T-cell (primary cell): ENCODE measurements around the gene ARHGAP4. TPM values are rescaled to one million over a fixed set of nuclear protein-coding genes. Genes with fewer than 3 reads are reported as not detected.
A peak's percentile ranks its signal among the peaks of the same experiment; 100 is the strongest.

Source experiments
- ATAC-seq, 4 experiments: fragments of 200-7000 bp in 3 of 4; fragments of 150-1000 bp in 1 of 4; cut with Tn5 transposase; replicated peaks in 1 of 4; 1 replicate in 3 of 4; 2 replicates in 1 of 4; pipeline ENCODE4 v1.10.0; 2021; ENCODE audit warnings: moderate library complexity in 3 of 4, mild to moderate bottlenecking in 2 of 4, moderate number of reproducible peaks in 1 of 4
- CTCF ChIA-PET, 2 donors: fragments of 300-600 bp; sonication (Branson Sonifier 250); formaldehyde crosslinking; loops; one replicate each; lab custom pipeline; 2022; ENCODE audit warnings: antibody characterized with exemption in 2 of 2; lab: Charles Lee
- POLR2A ChIA-PET, 2 donors: fragments of 300-600 bp; sonication (Branson Sonifier 250); formaldehyde crosslinking; loops; one replicate each; lab custom pipeline; 2022; ENCODE audit warnings: antibody characterized with exemption in 2 of 2; lab: Charles Lee
- DNase-seq, 35 experiments: peaks; one replicate each; pipeline versions ENCODE4 v3.0.0 to v3.0.0-alpha.2; 2013 to 2023
- H3K27ac ChIP-seq: one replicate; pipeline ENCODE4 v1.5.1; 2013; ENCODE audit warnings: low read length
- H3K27me3 ChIP-seq, 2 experiments: replicated peaks in 1 of 2; 1 replicate in 1 of 2; 2 replicates in 1 of 2; pipeline versions ENCODE4 v1.6.1 to v1.7.0; 2013; ENCODE audit warnings: low read length in 1 of 2, mixed read lengths in 1 of 2; ENCODE audit not compliant: control insufficient read depth in 2 of 2, insufficient read depth in 2 of 2; ENCODE audit errors: extremely low read depth in 1 of 2
- H3K36me3 ChIP-seq, 2 donors: 1 replicate in 1 of 2; 2 replicates in 1 of 2; pipeline versions ENCODE4 v1.6.1 to v1.7.0; 2013; ENCODE audit warnings: low read length in 1 of 2; ENCODE audit not compliant: control insufficient read depth in 2 of 2, insufficient read depth in 1 of 2; ENCODE audit errors: extremely low read depth in 1 of 2
- H3K4me1 ChIP-seq, 2 experiments: 1 replicate in 1 of 2; 2 replicates in 1 of 2; pipeline versions ENCODE4 v1.6.1 to v1.7.0; 2013; ENCODE audit warnings: low read length in 2 of 2, mixed read lengths in 1 of 2; ENCODE audit not compliant: insufficient read depth in 2 of 2, control insufficient read depth in 1 of 2; ENCODE audit errors: extremely low read depth in 1 of 2
- H3K4me3 ChIP-seq, 2 donors: 1 replicate in 1 of 2; 2 replicates in 1 of 2; pipeline versions ENCODE4 v1.5.1 to v1.7.0; 2013; ENCODE audit warnings: mild to moderate bottlenecking in 2 of 2, low read length in 1 of 2, moderate library complexity in 1 of 2; ENCODE audit not compliant: control insufficient read depth in 1 of 2; ENCODE audit errors: extremely low read depth in 1 of 2
- H3K9me3 ChIP-seq: 2 replicates; pipeline ENCODE4 v1.7.0; 2013
- H3K27ac Mint-ChIP-seq, 2 donors: one replicate each; pipeline ENCODE4 v1.8.0; 2020 to 2021; ENCODE audit warnings: mild to moderate bottlenecking in 2 of 2, mixed read lengths in 2 of 2
- H3K27me3 Mint-ChIP-seq, 2 donors: one replicate each; pipeline ENCODE4 v1.8.0; 2021 to 2022; ENCODE audit warnings: mixed read lengths in 2 of 2
- H3K36me3 Mint-ChIP-seq: one replicate; pipeline ENCODE4 v1.8.0; 2021; ENCODE audit warnings: mixed read lengths
- H3K4me1 Mint-ChIP-seq, 3 donors: one replicate each; pipeline ENCODE4 v1.8.0; 2020 to 2022; ENCODE audit warnings: mixed read lengths in 3 of 3, mild to moderate bottlenecking in 1 of 3
- H3K4me3 Mint-ChIP-seq, 3 donors: one replicate each; pipeline ENCODE4 v1.8.0; 2020 to 2022; ENCODE audit warnings: mild to moderate bottlenecking in 3 of 3, mixed read lengths in 3 of 3, moderate library complexity in 3 of 3
- H3K9me3 Mint-ChIP-seq, 3 donors: one replicate each; pipeline ENCODE4 v1.8.0; 2020 to 2022; ENCODE audit warnings: mixed read lengths in 3 of 3
- WGBS: methylation state at CpG from one replicate; pipeline ENCODE4 v1.1.5; 2013; ENCODE audit warnings: missing lambda C conversion rate; ENCODE audit not compliant: insufficient coverage; 5-methylcytosine and 5-hydroxymethylcytosine counted together
- total RNA-seq, 35 experiments: library from RNA in 6 of 35; stranded (reverse) in 6 of 35; fragments of 120-200 nt in 1 of 35; gene quantifications; one replicate each; pipeline versions ENCODE4 v1.2.1 to v1.2.4 and lab custom pipeline; 2013 to 2026

ARHGAP4 gene
- total RNA-seq, 5 donors from 2014 or later (not counting 1 experiment from before 2014, with no cell fraction given), result 420 to 485 (median 468) TPM

DNA sequence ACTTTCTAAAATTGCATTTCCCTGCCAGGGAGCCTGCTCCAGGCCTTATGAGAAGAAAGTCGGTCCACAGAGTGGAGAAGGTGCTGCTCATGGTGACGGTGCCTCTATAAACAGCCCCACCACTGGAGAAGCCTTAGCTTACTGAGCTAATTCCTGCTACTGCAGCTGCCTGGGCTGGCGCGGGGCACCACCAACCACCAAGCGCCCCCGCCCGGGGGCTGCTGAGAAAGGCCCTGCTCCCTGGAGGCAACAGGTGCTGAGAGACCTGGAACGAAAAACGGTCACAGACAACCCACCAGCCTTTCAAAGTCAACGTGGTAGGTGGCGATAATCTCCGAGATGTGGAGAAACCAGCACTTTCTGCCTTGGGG lies 42.7 kb upstream of the ARHGAP4 start:
- ChIA-PET POLR2A (interaction anchor here (0.6 to 0.7 kb wide), 2 partner anchors 34 to 522 kb away, joined by 3 read pairs; partner anchors contain the start of genes NAA10 (in 1 of the 2) and SLC10A3 (in 1 of the 2)), CTCF (interaction anchor here (1.2 kb wide), 2 partner anchors 13 to 21 kb away, joined by 5 to 6 read pairs; no protein-coding TSS in a partner anchor)
- peak in 24 of 35 experiments; percentile 30 to 64 (median 48) for DNase-seq
- Histone ChIP-seq H3K36me3 (peaks cover 4 to 5% of the 10 kb centered on the region in 2 donors), H3K27me3 (no peaks in the 10 kb centered on the region), H3K4me3 (peak overlapping the region; percentile 55 to 99), H3K4me1 (peaks cover 6 to 62% of the 10 kb centered on the region in 2 experiments), H3K9me3 (no peaks in the 10 kb centered on the region), H3K27ac (peak overlapping the region; percentile 78)
- Mint-ChIP-seq H3K9me3 (no peaks in the 10 kb centered on the region), H3K27me3 (no peaks in the 10 kb centered on the region), H3K4me1 (peaks cover 46 to 55% (median 50%) of the 10 kb centered on the region in 3 donors), H3K27ac (peak overlapping the region; percentile 96), H3K36me3 (no peaks in the 10 kb centered on the region), H3K4me3 (peak overlapping the region; percentile 88 to 100 (median 100))
- WGBS, result 0% methylated on average over 3 of the region's 12 CpGs
- no peak for ATAC-seq

GRCh38 chrX:153968255-153968654 lies 42.2 kb upstream of the ARHGAP4 start:
- peak overlapping the region; percentile 96 for H3K27ac Mint-ChIP-seq
- H3K27me3 Mint-ChIP-seq, result no peaks in the 10 kb centered on the region
- no peaks in the 10 kb centered on the region for H3K9me3 Mint-ChIP-seq
- peak overlapping the region; percentile 55 to 99 for H3K4me3 ChIP-seq
- H3K36me3 Mint-ChIP-seq, result no peaks in the 10 kb centered on the region
- WGBS, result 0% methylated on average over 5 of the region's 9 CpGs
- peaks cover 6 to 57% of the 10 kb centered on the region in 2 experiments for H3K4me1 ChIP-seq
- no peaks in the 10 kb centered on the region for H3K27me3 ChIP-seq
- no peaks in the 10 kb centered on the region for H3K9me3 ChIP-seq
- ATAC-seq (no peak), DNase-seq (no peak)
- H3K4me3 Mint-ChIP-seq, result peak overlapping the region; percentile 88 to 100 (median 100)
- peaks cover 42 to 51% (median 45%) of the 10 kb centered on the region in 3 donors for H3K4me1 Mint-ChIP-seq
- ChIA-PET POLR2A (interaction anchor here (0.6 kb wide), 2 partner anchors 34 to 43 kb away, joined by 3 read pairs; partner anchors contain the start of gene NAA10 (in 1 of the 2)), CTCF (interaction anchor here (0.6 to 1.7 kb wide), 6 partner anchors 13 to 113 kb away, joined by 4 to 9 read pairs (median 5); no protein-coding TSS in a partner anchor)
- peaks cover 9% of the 10 kb centered on the region in 2 donors for H3K36me3 ChIP-seq
- peak overlapping the region; percentile 78 for H3K27ac ChIP-seq

GRCh38 chrX:153967536-153968224 lies 41.6 kb upstream of the ARHGAP4 start:
- Histone ChIP-seq H3K27me3 (no peaks in the 10 kb centered on the region), H3K36me3 (peaks cover 10 to 14% of the 10 kb centered on the region in 2 donors), H3K4me3 (peak overlapping the region; percentile 55 to 99), H3K9me3 (no peaks in the 10 kb centered on the region), H3K4me1 (peaks cover 6 to 55% of the 10 kb centered on the region in 2 experiments), H3K27ac (peak overlapping the region; percentile 78)
- H3K9me3 Mint-ChIP-seq, result no peaks in the 10 kb centered on the region
- peaks cover 39 to 47% (median 42%) of the 10 kb centered on the region in 3 donors for H3K4me1 Mint-ChIP-seq
- WGBS, result 4% methylated on average over 4 of the region's 16 CpGs
- ChIA-PET CTCF (interaction anchor here (0.6 to 1.7 kb wide), 6 partner anchors 20 to 114 kb away, joined by 3 to 9 read pairs (median 5); no protein-coding TSS in a partner anchor), POLR2A (interaction anchor here in 1 of 2 donors (0.6 kb wide), 1 partner anchor 43 kb away, joined by 3 read pairs; no protein-coding TSS in a partner anchor)
- ATAC-seq (no peak), DNase-seq (peak in 7 of 35 experiments; percentile 19 to 55 (median 38))
- H3K27me3 Mint-ChIP-seq, result no peaks in the 10 kb centered on the region
- no peaks in the 10 kb centered on the region for H3K36me3 Mint-ChIP-seq
- peak overlapping the region; percentile 88 to 100 (median 100) for H3K4me3 Mint-ChIP-seq
- peak overlapping the region; percentile 96 for H3K27ac Mint-ChIP-seq

- WGBS, result 40% methylated on average over 1 of the region's 14 CpGs
- Mint-ChIP-seq H3K27ac (peak overlapping the region; percentile 96), H3K27me3 (no peaks in the 10 kb centered on the region), H3K4me3 (peak overlapping the region; percentile 88 to 100 (median 100)), H3K4me1 (peaks cover 39 to 47% (median 42%) of the 10 kb centered on the region in 3 donors), H3K36me3 (no peaks in the 10 kb centered on the region), H3K9me3 (no peaks in the 10 kb centered on the region)
- ATAC-seq (no peak), DNase-seq (peak in 14 of 35 experiments; percentile 13 to 58 (median 28))
- CTCF ChIA-PET, result interaction anchor here (1.2 to 1.7 kb wide), 3 partner anchors 20 to 39 kb away, joined by 3 to 5 read pairs (median 4); no protein-coding TSS in a partner anchor
- peak overlapping the region; percentile 78 for H3K27ac ChIP-seq
- POLR2A ChIA-PET, result interaction anchor here in 1 of 2 donors (0.6 kb wide), 1 partner anchor 72 kb away, joined by 3 read pairs; no protein-coding TSS in a partner anchor
- H3K27me3 ChIP-seq, result no peaks in the 10 kb centered on the region
- peaks cover 6 to 55% of the 10 kb centered on the region in 2 experiments for H3K4me1 ChIP-seq
- H3K9me3 ChIP-seq, result no peaks in the 10 kb centered on the region
- H3K36me3 ChIP-seq, result peaks cover 10 to 21% of the 10 kb centered on the region in 2 donors
- peak overlapping the region; percentile 55 to 99 for H3K4me3 ChIP-seq
These were observed 40.9 kb upstream of the ARHGAP4 start for GRCh38 chrX:153966841-153967535.

DNA sequence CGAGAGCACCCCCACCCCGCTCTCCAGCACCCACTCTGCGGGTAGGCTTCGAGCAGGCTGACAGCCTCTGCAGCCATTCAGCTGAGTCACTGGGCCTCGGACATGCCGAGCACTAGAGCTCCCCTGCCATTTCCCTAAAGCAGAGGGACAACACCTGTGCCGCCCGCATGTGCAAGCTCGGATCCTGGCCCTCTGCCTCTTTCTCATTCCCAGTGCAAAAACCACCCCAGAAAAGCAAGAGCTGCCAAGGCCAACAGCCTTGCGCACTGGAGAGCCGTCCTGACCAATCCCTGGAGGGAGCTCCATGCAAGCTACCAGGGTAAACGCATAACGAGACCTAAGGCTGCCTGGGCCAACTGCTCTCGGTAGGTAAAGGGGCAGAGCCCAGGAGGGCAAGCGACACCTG lies 40.2 kb upstream of the ARHGAP4 start:
- H3K27ac ChIP-seq, result peak overlapping the region; percentile 78
- no peaks in the 10 kb centered on the region for H3K9me3 Mint-ChIP-seq
- H3K4me1 ChIP-seq, result peaks cover 6 to 55% of the 10 kb centered on the region in 2 experiments
- H3K27me3 Mint-ChIP-seq, result no peaks in the 10 kb centered on the region
- no peak overlapping the region for H3K4me3 ChIP-seq
- H3K36me3 Mint-ChIP-seq, result no peaks in the 10 kb centered on the region
- peak overlapping the region; percentile 96 for H3K27ac Mint-ChIP-seq
- peak overlapping the region in 2 of 3 donors; percentile 13 to 88 for H3K4me3 Mint-ChIP-seq
- CTCF ChIA-PET, result interaction anchor here in 1 of 2 donors (1.2 kb wide), 1 partner anchor 19 kb away, joined by 3 read pairs; no protein-coding TSS in a partner anchor
- H3K4me1 Mint-ChIP-seq, result peaks cover 39 to 47% (median 42%) of the 10 kb centered on the region in 3 donors
- no peaks in the 10 kb centered on the region for H3K27me3 ChIP-seq
- POLR2A ChIA-PET, result no interaction called here
- H3K9me3 ChIP-seq, result no peaks in the 10 kb centered on the region
- ATAC-seq (no peak), DNase-seq (no peak)
- WGBS, result 100% methylated on average over 2 of the region's 15 CpGs
- peaks cover 12 to 28% of the 10 kb centered on the region in 2 donors for H3K36me3 ChIP-seq
